IMR-90 (cell line): ENCODE measurements around the gene TMEM219. TPM values are rescaled to one million over a fixed set of nuclear protein-coding genes. Genes with fewer than 3 reads are reported as not detected.

ENCODE experiments used
- ATAC-seq: fragments of 200-7000 bp; cut with Tn5 transposase; 2 replicates; pipeline ENCODE4 v1.9.1; 2020; ENCODE audit warnings: low read depth, mild to moderate bottlenecking, moderate library complexity
- BruUV-seq: library from RNA; stranded (reverse); fragments of 400-500 nt; replicated peaks from 2 replicates; lab custom pipeline; 2021; lab: Mats Ljungman, UMichigan
- CTCF ChIA-PET: fragments of 300-600 bp; formaldehyde crosslinking; extraction: SDS; loops from one replicate; lab custom pipeline; 2021; ENCODE audit warnings: antibody characterized with exemption; lab: Yijun Ruan, JAX
- POLR2A ChIA-PET: fragments of 300-600 bp; sonication (Branson Sonifier 250); formaldehyde crosslinking; loops from one replicate; lab custom pipeline; 2022; ENCODE audit warnings: antibody characterized with exemption; ENCODE audit not compliant: unreplicated experiment; lab: Charles Lee
- DNase-seq: peaks from one replicate; pipeline ENCODE4 v3.0.0; 2013
- H2AFZ ChIP-seq: replicated peaks from 2 replicates; pipeline ENCODE3; 2013; ENCODE audit warnings: low read length, mild to moderate bottlenecking; ENCODE audit not compliant: poor library complexity
- H2AK5ac ChIP-seq: 2 replicates; pipeline ENCODE4 v1.6.1; 2013; ENCODE audit warnings: low read depth, low read length, inconsistent platforms
- H2AK9ac ChIP-seq: replicated peaks from 2 replicates; pipeline ENCODE3; 2013; ENCODE audit warnings: mild to moderate bottlenecking, low read depth, low read length, moderate library complexity; ENCODE audit not compliant: poor library complexity
- H2BK120ac ChIP-seq: 2 replicates; pipeline ENCODE4 v1.6.1; 2013; ENCODE audit warnings: low read depth, low read length, inconsistent platforms
- H2BK15ac ChIP-seq: 3 replicates; pipeline ENCODE4 v1.6.1; 2013; ENCODE audit warnings: low read depth, low read length, inconsistent platforms
- H2BK20ac ChIP-seq: 2 replicates; pipeline ENCODE4 v1.6.1; 2013; ENCODE audit warnings: low read depth, mild to moderate bottlenecking, inconsistent platforms, low read length, moderate library complexity
- H2BK5ac ChIP-seq: 2 replicates; pipeline ENCODE4 v1.6.1; 2013; ENCODE audit warnings: mild to moderate bottlenecking, low read depth, low read length, inconsistent platforms; ENCODE audit not compliant: poor library complexity, severe bottlenecking
- H3K14ac ChIP-seq: replicated peaks from 2 replicates; pipeline ENCODE4 v1.6.1; 2013; ENCODE audit warnings: low read depth, low read length, inconsistent platforms
- H3K18ac ChIP-seq: 2 replicates; pipeline ENCODE4 v1.6.1; 2013; ENCODE audit warnings: low read depth, low read length, control low read depth
- H3K23ac ChIP-seq: 2 replicates; pipeline ENCODE4 v1.6.1; 2013; ENCODE audit warnings: low read depth, low read length, inconsistent platforms
- H3K27ac ChIP-seq: 2 replicates; pipeline ENCODE4 v1.5.1; 2013; ENCODE audit warnings: mild to moderate bottlenecking, control low read depth, low read length; ENCODE audit not compliant: insufficient read depth
- H3K27me3 ChIP-seq: 2 replicates; pipeline ENCODE4 v1.6.1; 2013; ENCODE audit warnings: low read length; ENCODE audit not compliant: control insufficient read depth, insufficient read depth
- H3K36me3 ChIP-seq: 2 replicates; pipeline ENCODE4 v1.6.1; 2013; ENCODE audit warnings: low read length, mixed read lengths; ENCODE audit not compliant: control insufficient read depth, insufficient read depth
- H3K4ac ChIP-seq: 2 replicates; pipeline ENCODE4 v1.6.1; 2013; ENCODE audit warnings: low read depth, low read length, inconsistent platforms
- H3K4me1 ChIP-seq: 2 replicates; pipeline ENCODE4 v1.6.1; 2013; ENCODE audit warnings: low read length, mixed read lengths; ENCODE audit not compliant: control insufficient read depth, insufficient read depth
- H3K4me2 ChIP-seq: 2 replicates; pipeline ENCODE4 v1.6.1; 2013; ENCODE audit warnings: low read depth, mild to moderate bottlenecking, control low read depth, low read length, moderate library complexity
- H3K4me3 ChIP-seq: 2 replicates; pipeline ENCODE4 v1.5.1; 2013; ENCODE audit warnings: low read depth, mild to moderate bottlenecking, control low read depth, low read length, moderate library complexity; ENCODE audit not compliant: insufficient read depth
- H3K56ac ChIP-seq: 2 replicates; pipeline ENCODE4 v1.6.1; 2013; ENCODE audit warnings: low read length, inconsistent platforms; ENCODE audit not compliant: insufficient read depth; ENCODE audit errors: extremely low read depth
- H3K79me1 ChIP-seq, 2 experiments: 2 replicates each; pipeline ENCODE4 v1.6.1; 2013; ENCODE audit warnings: low read length in 2 of 2, inconsistent platforms in 1 of 2, low read depth in 1 of 2
- H3K9ac ChIP-seq: 2 replicates; pipeline ENCODE4 v1.6.1; 2013; ENCODE audit warnings: low read depth, low read length, control low read depth
- H3K9me1 ChIP-seq: 2 replicates; pipeline ENCODE4 v1.6.1; 2013; ENCODE audit warnings: low read length, inconsistent platforms; ENCODE audit not compliant: insufficient read depth
- H3K9me3 ChIP-seq: 2 replicates; pipeline ENCODE4 v1.6.1; 2013; ENCODE audit warnings: low read length; ENCODE audit not compliant: control insufficient read depth, insufficient read depth
- H4K20me1 ChIP-seq: 2 replicates; pipeline ENCODE4 v1.6.1; 2013; ENCODE audit warnings: low read length, inconsistent platforms; ENCODE audit not compliant: insufficient read depth
- H4K5ac ChIP-seq: 2 replicates; pipeline ENCODE4 v1.6.1; 2013; ENCODE audit warnings: mild to moderate bottlenecking, low read depth, low read length, control low read depth
- H4K8ac ChIP-seq, 2 experiments: 2 replicates each; pipeline ENCODE4 v1.6.1; 2013; ENCODE audit warnings: low read depth in 2 of 2, low read length in 2 of 2, control low read depth in 1 of 2, inconsistent platforms in 1 of 2
- H4K91ac ChIP-seq: 2 replicates; pipeline ENCODE4 v1.6.1; 2013; ENCODE audit warnings: low read depth, low read length, inconsistent platforms; ENCODE audit not compliant: insufficient read depth
- CHD1 ChIP-seq: IDR thresholded peaks from 2 replicates; pipeline ENCODE4 v1.6.1; 2012; ENCODE audit warnings: low read depth, low read length, improper control_type of control experiment
- MAZ ChIP-seq: IDR thresholded peaks from 2 replicates; pipeline ENCODE4 v1.6.1; 2012; ENCODE audit warnings: low read depth, mild to moderate bottlenecking, low read length, improper control_type of control experiment, moderate library complexity, borderline replicate concordance
- MXI1 ChIP-seq: IDR thresholded peaks from 2 replicates; pipeline ENCODE4 v1.6.1; 2012; ENCODE audit warnings: low read depth, mild to moderate bottlenecking, low read length, moderate library complexity, borderline replicate concordance
- NFE2L2 ChIP-seq: fragments of 150-350 bp; IDR thresholded peaks from 2 replicates; pipeline ENCODE4 v1.6.1; 2016; ENCODE audit warnings: low read depth, mild to moderate bottlenecking, low read length
- WGBS, 2 experiments: methylation state at CpG; one replicate each; pipeline versions ENCODE4 v1.1.5 to v1.1.7; 2013; ENCODE audit warnings: missing lambda C conversion rate in 2 of 2; ENCODE audit not compliant: insufficient read length in 1 of 2; ENCODE audit errors: extremely low coverage in 2 of 2; 5-methylcytosine and 5-hydroxymethylcytosine counted together
- dilution Hi-C: fragments of 300-500 bp; cut with HindIII; formaldehyde crosslinking; loops from one replicate; pipeline ENCODE4 v1.14.3; 2018; ENCODE audit warnings: low sequenced_read_pairs; ENCODE audit not compliant: unreplicated experiment
- in situ Hi-C: fragments of 300-500 bp; cut with MboI; formaldehyde crosslinking; loops from 3 replicates; pipeline ENCODE4 v1.14.3; 2019; ENCODE audit warnings: low sequenced_read_pairs, inconsistent platforms, mixed read lengths
- intact Hi-C: fragments of 100-400 bp; cut with micrococcal nuclease; formaldehyde crosslinking; loops from 2 replicates; pipeline ENCODE4 v1.10.0; 2022
- polyA plus RNA-seq, 3 experiments: library from polyadenylated mRNA; depleted of rRNA; stranded (reverse); fragments of >200 nt; gene quantifications; 2 replicates each; pipeline ENCODE4 v1.2.3, GENCODE V29; 2012; ENCODE audit warnings: low replicate concordance in 1 of 3
- total RNA-seq: library from RNA; depleted of rRNA; stranded (reverse); fragments of >200 nt; gene quantifications from 2 replicates; pipeline ENCODE4 v1.2.3, GENCODE V29; 2012
- TF ChIP-seq, protein P1 (sequence below): conservative IDR thresholded peaks from 2 replicates; pipeline ENCODE4 v1.5.1; 2012; ENCODE audit warnings: mild to moderate bottlenecking, low read depth, low read length, improper control_type of control experiment

Gene TMEM219
- total and polyA plus RNA-seq, 2 of the 4 experiments (the other 2 are of a cell fraction), result 47.0 to 95.3 TPM

DNA sequence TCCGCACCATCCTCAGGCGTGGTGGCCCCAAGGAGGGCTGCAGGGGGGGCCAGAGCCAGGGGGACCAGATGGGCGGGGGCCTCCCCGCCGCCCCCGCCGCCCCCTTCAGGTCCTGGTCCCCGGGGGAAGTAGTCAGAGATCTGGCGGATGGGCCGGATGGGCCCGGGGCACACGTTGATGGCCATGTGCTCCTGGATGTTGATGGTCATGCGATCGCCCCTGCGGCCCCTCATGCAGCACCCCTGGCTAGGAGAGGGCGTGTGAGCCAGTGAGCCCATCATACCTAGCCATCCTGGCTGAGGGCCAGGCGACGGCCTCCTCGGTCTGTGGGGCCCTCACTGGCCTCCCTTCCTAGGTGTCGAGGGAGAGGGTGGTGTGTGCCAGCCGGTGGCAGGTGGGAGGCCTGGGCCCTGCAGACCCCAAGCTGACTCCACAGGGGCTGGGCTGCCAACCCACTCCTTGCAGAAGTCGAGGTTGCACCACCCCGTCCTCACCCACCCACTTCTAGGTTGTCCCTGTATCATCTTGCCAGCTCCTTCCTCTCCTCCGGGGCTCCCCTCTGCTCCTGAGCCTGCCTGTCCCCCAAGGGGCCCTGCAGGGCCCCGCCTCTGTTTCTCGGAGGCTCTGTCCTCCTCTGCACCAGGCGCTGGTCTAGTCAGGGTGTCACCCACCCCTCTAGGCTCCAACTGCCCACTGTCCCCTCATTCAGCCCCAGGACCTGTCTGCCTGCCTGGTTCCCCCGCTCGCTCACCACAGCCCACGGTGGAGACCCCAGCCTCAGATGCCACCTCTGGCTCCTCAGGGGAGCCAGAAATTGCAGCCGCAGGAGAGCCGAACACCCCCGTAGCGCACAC lies 48.3 kb downstream of the TMEM219 start:
- H2BK120ac ChIP-seq, result no peak overlapping the region
- peak; percentile 8; the same call in 1 of the 2 replicates for ATAC-seq
- intact Hi-C loops, result no loop called here
- no peak overlapping the region for H4K91ac ChIP-seq
- no peak overlapping the region for H3K4me3 ChIP-seq
- H3K4ac ChIP-seq, result no peak overlapping the region
- in situ Hi-C loops, result no loop called here
- H3K9me3 ChIP-seq, result no peaks in the 10 kb centered on the region
- peak overlapping the region; percentile 23 for H2AFZ ChIP-seq
- no peak overlapping the region for H3K56ac ChIP-seq
- H4K20me1 ChIP-seq, result no peaks in the 10 kb centered on the region; the same call in 1 of the 2 replicates
- H3K27me3 ChIP-seq, result peaks cover 27% of the 10 kb centered on the region
- no peaks in the 10 kb centered on the region for H3K9me1 ChIP-seq
- H2BK5ac ChIP-seq, result no peak overlapping the region
- H3K14ac ChIP-seq, result no peak overlapping the region
- DNase-seq, result no peak
- H3K4me1 ChIP-seq, result no peaks in the 10 kb centered on the region; the same call in 1 of the 2 replicates
- CTCF ChIA-PET, result no interaction called here
- no peak overlapping the region for H4K5ac ChIP-seq
- H3K79me1 ChIP-seq, result no peaks in the 10 kb centered on the region; a peak in 1 of 4 replicates
- H3K23ac ChIP-seq, result no peak overlapping the region
- H2BK20ac ChIP-seq, result no peak overlapping the region
- no peak overlapping the region for H3K18ac ChIP-seq
- no TSS peak for BruUV-seq
- dilution Hi-C loops, result no loop called here
- no peak overlapping the region for H2BK15ac ChIP-seq
- H3K27ac ChIP-seq, result no peak overlapping the region
- H3K9ac ChIP-seq, result no peak overlapping the region
- TF ChIP-seq, protein P1, sequence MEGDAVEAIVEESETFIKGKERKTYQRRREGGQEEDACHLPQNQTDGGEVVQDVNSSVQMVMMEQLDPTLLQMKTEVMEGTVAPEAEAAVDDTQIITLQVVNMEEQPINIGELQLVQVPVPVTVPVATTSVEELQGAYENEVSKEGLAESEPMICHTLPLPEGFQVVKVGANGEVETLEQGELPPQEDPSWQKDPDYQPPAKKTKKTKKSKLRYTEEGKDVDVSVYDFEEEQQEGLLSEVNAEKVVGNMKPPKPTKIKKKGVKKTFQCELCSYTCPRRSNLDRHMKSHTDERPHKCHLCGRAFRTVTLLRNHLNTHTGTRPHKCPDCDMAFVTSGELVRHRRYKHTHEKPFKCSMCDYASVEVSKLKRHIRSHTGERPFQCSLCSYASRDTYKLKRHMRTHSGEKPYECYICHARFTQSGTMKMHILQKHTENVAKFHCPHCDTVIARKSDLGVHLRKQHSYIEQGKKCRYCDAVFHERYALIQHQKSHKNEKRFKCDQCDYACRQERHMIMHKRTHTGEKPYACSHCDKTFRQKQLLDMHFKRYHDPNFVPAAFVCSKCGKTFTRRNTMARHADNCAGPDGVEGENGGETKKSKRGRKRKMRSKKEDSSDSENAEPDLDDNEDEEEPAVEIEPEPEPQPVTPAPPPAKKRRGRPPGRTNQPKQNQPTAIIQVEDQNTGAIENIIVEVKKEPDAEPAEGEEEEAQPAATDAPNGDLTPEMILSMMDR, result no peak
- TF ChIP-seq MAZ (no peak), CHD1 (no peak), NFE2L2 (no peak), MXI1 (no peak)
- peak overlapping the region; percentile 61 for H2AK9ac ChIP-seq
- H3K4me2 ChIP-seq, result no peak overlapping the region; the same call in 1 of the 2 replicates
- H4K8ac ChIP-seq, result no peak overlapping the region
- no peak overlapping the region for H2AK5ac ChIP-seq
- no peaks in the 10 kb centered on the region for H3K36me3 ChIP-seq
- 16% methylated on average over 16 of the region's 34 CpGs; no CpG with 5 or more reads in 1 of the 2 experiments for WGBS, 2 experiments
- POLR2A ChIA-PET, result no interaction called here
